K562 (cell line): ENCODE measurements around the gene TSPAN1. TPM values are rescaled to one million over a fixed set of nuclear protein-coding genes. Genes with fewer than 3 reads are reported as not detected.
A peak's percentile ranks its signal among the peaks of the same experiment; 100 is the strongest.

Experiments used
- DEAF1 ChIP-seq: fragments of 450-650 bp; formaldehyde crosslinking; IDR thresholded peaks from 2 replicates; pipeline ENCODE4 v1.4.0; 2020; ENCODE audit warnings: mild to moderate bottlenecking, moderate library complexity
- ESRRA ChIP-seq: fragments of 450-650 bp; IDR thresholded peaks from 2 replicates; pipeline ENCODE4 v1.6.1; 2014; ENCODE audit warnings: low read depth, mild to moderate bottlenecking, moderate library complexity, borderline replicate concordance
- HCFC1 ChIP-seq: IDR thresholded peaks from 2 replicates; pipeline ENCODE4 v1.6.1; 2012; ENCODE audit warnings: low read depth, low read length, improper control_type of control experiment
- JUND ChIP-seq, 2 experiments: IDR thresholded peaks; 2 replicates in 1 of 2; 3 replicates in 1 of 2; pipeline ENCODE4 v1.6.1; 2011; ENCODE audit warnings: borderline replicate concordance in 2 of 2, low read depth in 2 of 2, low read length in 2 of 2, improper control_type of control experiment in 1 of 2, missing biosample characterization in 1 of 2, missing genetic modification characterization in 1 of 2, missing genetic modification reagents in 1 of 2
- MAX ChIP-seq: sonication (generic); formaldehyde crosslinking; IDR thresholded peaks from 2 replicates; pipeline ENCODE4 v1.9.0; 2022; ENCODE audit warnings: mild to moderate bottlenecking, missing genetic modification reagents
- MAZ ChIP-seq, 2 experiments: fragments of 450-650 bp in 1 of 2; sonication (generic) in 1 of 2; formaldehyde crosslinking; IDR thresholded peaks in 1 of 2; conservative IDR thresholded peaks in 1 of 2; 2 replicates each; pipeline versions ENCODE4 v1.4.0 to v1.5.0; 2020; ENCODE audit warnings: mild to moderate bottlenecking in 1 of 2, missing genetic modification reagents in 1 of 2
- MEF2A ChIP-seq: IDR thresholded peaks from 2 replicates; pipeline ENCODE4 v1.6.1; 2011; ENCODE audit warnings: low read depth, mild to moderate bottlenecking, low read length, moderate library complexity; ENCODE audit not compliant: control insufficient read depth
- MYNN ChIP-seq, 2 experiments: sonication (generic); formaldehyde crosslinking in 1 of 2; IDR thresholded peaks; 2 replicates each; pipeline versions ENCODE4 v1.5.0 to v1.6.1; 2016 to 2020; ENCODE audit warnings: antibody characterized with exemption in 1 of 2, missing genetic modification reagents in 1 of 2
- NRF1 ChIP-seq, 2 experiments: fragments of 450-650 bp; IDR thresholded peaks in 1 of 2; conservative IDR thresholded peaks in 1 of 2; 2 replicates each; pipeline ENCODE4 v1.6.1; 2014; ENCODE audit warnings: mild to moderate bottlenecking in 2 of 2
- RAD21 ChIP-seq, 2 experiments: fragments of 250-450 bp in 1 of 2; fragments of 450-650 bp in 1 of 2; sonication (Bioruptor Pico) in 1 of 2; formaldehyde crosslinking in 1 of 2; IDR thresholded peaks in 1 of 2; conservative IDR thresholded peaks in 1 of 2; 2 replicates each; pipeline versions ENCODE4 v1.4.0 to v1.8.0; 2020 to 2022; ENCODE audit warnings: mild to moderate bottlenecking in 2 of 2, moderate library complexity in 1 of 2
- RCOR1 ChIP-seq, 2 experiments: IDR thresholded peaks; 2 replicates each; pipeline ENCODE4 v1.6.1; 2012; ENCODE audit warnings: low read depth in 2 of 2, low read length in 2 of 2, borderline replicate concordance in 1 of 2, improper control_type of control experiment in 1 of 2
- SMARCA5 ChIP-seq: fragments of 450-650 bp; IDR thresholded peaks from 2 replicates; pipeline ENCODE4 v1.6.1; 2016
- TEAD4 ChIP-seq, 2 experiments: sonication (generic) in 1 of 2; formaldehyde crosslinking in 1 of 2; IDR thresholded peaks; 2 replicates each; pipeline versions ENCODE4 v1.6.1 to v1.8.0; 2012 to 2022; ENCODE audit warnings: borderline replicate concordance in 1 of 2, inconsistent platforms in 1 of 2, low read length in 1 of 2, mild to moderate bottlenecking in 1 of 2, missing genetic modification reagents in 1 of 2
- VEZF1 ChIP-seq: fragments of 200-800 bp; sonication (Bioruptor generic); IDR thresholded peaks from 2 replicates; pipeline ENCODE4 v1.6.1; 2017; ENCODE audit warnings: missing genetic modification characterization, missing compliant biosample characterization
- YY1 ChIP-seq, 3 experiments: IDR thresholded peaks; 2 replicates each; pipeline ENCODE4 v1.6.1; 2011; ENCODE audit warnings: low read length in 2 of 3, mild to moderate bottlenecking in 2 of 3, moderate library complexity in 2 of 3, borderline replicate concordance in 1 of 3, control low read depth in 1 of 3, low read depth in 1 of 3; ENCODE audit not compliant: insufficient read depth in 3 of 3, insufficient replicate concordance in 2 of 3, control insufficient read depth in 1 of 3, insufficient read length in 1 of 3; ENCODE audit errors: extremely low read depth in 1 of 3
- ZBTB7A ChIP-seq: IDR thresholded peaks from 2 replicates; pipeline ENCODE4 v1.6.1; 2011; ENCODE audit warnings: low read depth, mild to moderate bottlenecking, low read length, moderate library complexity, borderline replicate concordance; ENCODE audit not compliant: control insufficient read depth
- ZNF274 ChIP-seq: IDR thresholded peaks from 2 replicates; pipeline ENCODE4 v1.6.1; 2011; ENCODE audit warnings: low read depth, mild to moderate bottlenecking, low read length, moderate library complexity, borderline replicate concordance
- polyA plus RNA-seq, 8 experiments: library from polyadenylated mRNA; depleted of rRNA in 4 of 8; stranded (reverse) in 5 of 8; unstranded in 3 of 8; fragments of >200 nt; fragmentation: Nextera tagmentation in 2 of 8; fragmentation: Illumina TruSeq in 1 of 8; extraction: Ambion mirVana in 2 of 8; extraction: Trizol in 1 of 8; gene quantifications; 2 replicates each; pipeline versions ENCODE4 v1.2.1 to v1.2.3, GENCODE V29; 2011 to 2014; ENCODE audit warnings: inconsistent platforms in 1 of 8, missing spikeins in 1 of 8
- total RNA-seq, 7 experiments: library from RNA; depleted of rRNA in 6 of 7; stranded (reverse); fragments of >200 nt in 6 of 7; fragmentation: Illumina TruSeq in 2 of 7; extraction: Trizol in 2 of 7; gene quantifications; 2 replicates each; pipeline versions ENCODE4 v1.2.1 to v1.2.3, GENCODE V29; 2011 to 2021; ENCODE audit warnings: low replicate concordance in 1 of 7
- TF ChIP-seq, protein P1 (sequence below): fragments of 450-650 bp; formaldehyde crosslinking; IDR thresholded peaks from 2 replicates; pipeline ENCODE4 v1.4.0; 2020; ENCODE audit warnings: mild to moderate bottlenecking, mixed read lengths

TSPAN1 gene
- total and polyA plus RNA-seq, 9 of the 15 experiments (the other 6 are each of a cell fraction or from before 2014, with no cell fraction given) = 0.58 TPM; not detected in 8

- no peak for TF ChIP-seq HCFC1
- peak; percentile 50 for TF ChIP-seq MAX (CRISPR knock-in tag)
- TF ChIP-seq JUND (IDR thresholded peaks at IDR 0.05; ENCODE audit: borderline replicate concordance, low read depth, low read length) = peak; percentile 33; the same call in 1 of the 2 replicates
- no peak; the same call in 2 of the 3 replicates for TF ChIP-seq JUND (tag; IDR thresholded peaks at IDR 0.05; ENCODE audit: borderline replicate concordance, low read depth, low read length)
- TF ChIP-seq MEF2A = no peak
- 0 out of 2 replicates have a peak, but pooled peaks have one; percentile 31 for TF ChIP-seq DEAF1 (CRISPR knock-in tag)
- no peak for TF ChIP-seq TEAD4 (IDR thresholded peaks at IDR 0.05; ENCODE audit: low read length)
- TF ChIP-seq TEAD4 (CRISPR knock-in tag; IDR thresholded peaks at IDR 0.05; ENCODE audit: borderline replicate concordance) = no peak
- TF ChIP-seq RAD21 (CRISPR knock-in tag; conservative IDR thresholded peaks at IDR 0.05 in 1 of 2, IDR thresholded peaks at IDR 0.05 in 1 of 2) = peak; percentile 61 to 78
- 0 out of 4 replicates have a peak, but pooled peaks of 1 of the 2 experiments have one; percentile 20 for TF ChIP-seq RCOR1 (IDR thresholded peaks at IDR 0.05; ENCODE audit: borderline replicate concordance in 1 of 2, low read depth in 2 of 2, low read length in 2 of 2)
- TF ChIP-seq ZBTB7A = 0 out of 2 replicates have a peak, but pooled peaks have one; percentile 24
- 0 out of 2 replicates have a peak, but pooled peaks have one; percentile 28 for TF ChIP-seq MYNN (IDR thresholded peaks at IDR 0.05)
- TF ChIP-seq MYNN (CRISPR knock-in tag; IDR thresholded peaks at IDR 0.05) = no peak
- no peak for TF ChIP-seq ZNF274
- TF ChIP-seq YY1 (IDR thresholded peaks at IDR 0.05; ENCODE audit: borderline replicate concordance in 1 of 3, control insufficient read depth in 1 of 3, extremely low read depth in 1 of 3, insufficient read depth in 3 of 3, insufficient read length in 1 of 3, insufficient replicate concordance in 2 of 3, low read depth in 1 of 3, low read length in 2 of 3) = peak in 1 of 3 experiments; percentile 17
- peak; percentile 38; the same call in 1 of the 2 replicates for TF ChIP-seq ESRRA
- 0 out of 4 replicates have a peak, but pooled peaks of 1 of the 2 experiments have one; percentile 25 for TF ChIP-seq NRF1 (conservative IDR thresholded peaks at IDR 0.05 in 1 of 2, IDR thresholded peaks at IDR 0.05 in 1 of 2)
- TF ChIP-seq, protein P1, sequence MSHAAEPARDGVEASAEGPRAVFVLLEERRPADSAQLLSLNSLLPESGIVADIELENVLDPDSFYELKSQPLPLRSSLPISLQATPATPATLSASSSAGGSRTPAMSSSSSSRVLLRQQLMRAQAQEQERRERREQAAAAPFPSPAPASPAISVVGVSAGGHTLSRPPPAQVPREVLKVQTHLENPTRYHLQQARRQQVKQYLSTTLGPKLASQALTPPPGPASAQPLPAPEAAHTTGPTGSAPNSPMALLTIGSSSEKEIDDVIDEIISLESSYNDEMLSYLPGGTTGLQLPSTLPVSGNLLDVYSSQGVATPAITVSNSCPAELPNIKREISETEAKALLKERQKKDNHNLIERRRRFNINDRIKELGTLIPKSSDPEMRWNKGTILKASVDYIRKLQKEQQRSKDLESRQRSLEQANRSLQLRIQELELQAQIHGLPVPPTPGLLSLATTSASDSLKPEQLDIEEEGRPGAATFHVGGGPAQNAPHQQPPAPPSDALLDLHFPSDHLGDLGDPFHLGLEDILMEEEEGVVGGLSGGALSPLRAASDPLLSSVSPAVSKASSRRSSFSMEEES (CRISPR knock-in tag) = no peak
- peak; percentile 5 to 54; a peak in 1 of 4 replicates for TF ChIP-seq MAZ (CRISPR knock-in tag; conservative IDR thresholded peaks at IDR 0.05 in 1 of 2, IDR thresholded peaks at IDR 0.05 in 1 of 2)
- TF ChIP-seq SMARCA5 = 0 out of 2 replicates have a peak, but pooled peaks have one; percentile 4
- TF ChIP-seq VEZF1 (CRISPR knock-in tag) = peak; percentile 63
Measured at GRCh38 chr1:46180082-46180616, 5.3 kb downstream of the TSPAN1 start (continued).
